Neural cell (in vitro differentiated cells): ENCODE data around the gene TPH2. TPM values are rescaled to one million over a fixed set of nuclear protein-coding genes. Genes with fewer than 3 reads are reported as not detected.

Experiments used
- H2AFZ ChIP-seq: fragments of 200-600, 300-800 bp; sonication (generic), shearing (Covaris generic); 2 replicates; pipeline ENCODE4 v1.6.0; 2014; ENCODE audit warnings: low read depth, mild to moderate bottlenecking, antibody characterized with exemption, low read length, moderate library complexity
- H3F3A ChIP-seq: fragments of 200-600 bp; shearing (Covaris generic); 2 replicates; pipeline ENCODE4 v1.6.1; 2016; ENCODE audit warnings: mild to moderate bottlenecking, moderate library complexity, mixed read lengths, antibody characterized with exemption, low read length; ENCODE audit not compliant: insufficient read depth, poor library complexity, severe bottlenecking
- H3K27ac ChIP-seq: fragments of 200-600, 300-800 bp; sonication (generic), shearing (Covaris generic); 2 replicates; pipeline ENCODE4 v1.5.1; 2014; ENCODE audit warnings: mild to moderate bottlenecking, low read length, moderate library complexity
- H3K27me3 ChIP-seq: fragments of 300-800, 200-600 bp; sonication (generic), shearing (Covaris generic); 2 replicates; pipeline ENCODE4 v1.6.0; 2014; ENCODE audit warnings: mild to moderate bottlenecking, low read depth, low read length, moderate library complexity; ENCODE audit not compliant: insufficient read depth
- H3K36me3 ChIP-seq: fragments of 300-800, 200-600 bp; sonication (generic), shearing (Covaris generic); 2 replicates; pipeline ENCODE4 v1.5.1; 2014; ENCODE audit warnings: mild to moderate bottlenecking, antibody characterized with exemption, low read length, moderate library complexity; ENCODE audit not compliant: insufficient read depth
- H3K4me2 ChIP-seq: fragments of 300-800, 200-600 bp; sonication (generic), shearing (Covaris generic); 2 replicates; pipeline ENCODE4 v1.6.0; 2014; ENCODE audit warnings: mild to moderate bottlenecking, low read length
- H3K4me3 ChIP-seq: fragments of 300-800, 200-600 bp; sonication (generic), shearing (Covaris generic); 2 replicates; pipeline ENCODE4 v1.5.1; 2014; ENCODE audit warnings: mild to moderate bottlenecking, low read length, moderate library complexity
- H3K79me2 ChIP-seq: fragments of 200-600 bp; shearing (Covaris generic); replicated peaks from 2 replicates; pipeline ENCODE4 v1.6.0; 2014; ENCODE audit warnings: mild to moderate bottlenecking, low read length, moderate library complexity; ENCODE audit not compliant: insufficient read depth
- H3K9ac ChIP-seq: fragments of 300-800, 200-600 bp; sonication (generic), shearing (Covaris generic); 2 replicates; pipeline ENCODE4 v1.6.1; 2016; ENCODE audit warnings: mild to moderate bottlenecking, low read length, mixed read lengths
- H3K9me2 ChIP-seq: fragments of 200-600 bp; shearing (Covaris generic); 2 replicates; pipeline ENCODE4 v1.6.1; 2016; ENCODE audit warnings: mild to moderate bottlenecking, low read length, mixed read lengths; ENCODE audit not compliant: insufficient read depth
- H3K9me3 ChIP-seq: fragments of 200-600, 300-800 bp; sonication (generic), shearing (Covaris generic); 2 replicates; pipeline ENCODE4 v1.6.1; 2016; ENCODE audit warnings: mild to moderate bottlenecking, mixed run types, low read length, moderate library complexity, mixed read lengths
- H4K20me1 ChIP-seq: fragments of 200-600 bp; shearing (Covaris generic); 2 replicates; pipeline ENCODE4 v1.6.1; 2016; ENCODE audit warnings: mild to moderate bottlenecking, mixed run types; ENCODE audit not compliant: insufficient read depth
- EP300 ChIP-seq: fragments of 450-650 bp; conservative IDR thresholded peaks from 2 replicates; pipeline ENCODE4 v1.6.1; 2014; ENCODE audit warnings: antibody characterized with exemption, mild to moderate bottlenecking, moderate library complexity; ENCODE audit not compliant: poor library complexity, severe bottlenecking
- EZH2 ChIP-seq: fragments of 200-600, 300-800 bp; shearing (Covaris generic), sonication (generic); IDR thresholded peaks from 2 replicates; pipeline ENCODE4 v1.6.1; 2014; ENCODE audit warnings: antibody characterized with exemption, low read length, borderline replicate concordance, mild to moderate bottlenecking; ENCODE audit not compliant: insufficient read depth, poor library complexity, severe bottlenecking
- MXI1 ChIP-seq: fragments of 450-650 bp; conservative IDR thresholded peaks from 2 replicates; pipeline ENCODE4 v1.6.1; 2014; ENCODE audit warnings: antibody characterized with exemption, mild to moderate bottlenecking; ENCODE audit not compliant: poor library complexity, severe bottlenecking
- POLR2AphosphoS5 ChIP-seq: IDR thresholded peaks from 2 replicates; pipeline ENCODE4 v1.6.1; 2012
- RAD21 ChIP-seq: fragments of 450-650 bp; conservative IDR thresholded peaks from 2 replicates; pipeline ENCODE4 v1.6.1; 2014; ENCODE audit warnings: antibody characterized with exemption, mild to moderate bottlenecking, moderate library complexity
- SMC3 ChIP-seq: fragments of 450-650 bp; conservative IDR thresholded peaks from 2 replicates; pipeline ENCODE4 v1.6.1; 2014; ENCODE audit warnings: antibody characterized with exemption, mild to moderate bottlenecking, moderate library complexity; ENCODE audit not compliant: poor library complexity
- TAF1 ChIP-seq: IDR thresholded peaks from 2 replicates; pipeline ENCODE4 v1.6.1; 2012; ENCODE audit warnings: low read depth
- polyA minus RNA-seq: library from RNA; depleted of rRNA, polyadenylated mRNA; stranded (reverse); fragments of >200 nt; gene quantifications from 2 replicates; pipeline ENCODE4 v1.2.3, GENCODE V29; 2014
- polyA plus RNA-seq: library from polyadenylated mRNA; depleted of rRNA; stranded (reverse); fragments of >200 nt; gene quantifications from 2 replicates; pipeline ENCODE4 v1.2.3, GENCODE V29; 2014
- TF ChIP-seq, protein P1 (sequence below): IDR thresholded peaks from 2 replicates; pipeline ENCODE4 v1.6.1; 2012; ENCODE audit warnings: borderline replicate concordance
- TF ChIP-seq, protein P2 (sequence below): fragments of 450-650 bp; IDR thresholded peaks from 2 replicates; pipeline ENCODE4 v1.5.1; 2014; ENCODE audit warnings: antibody characterized with exemption, mild to moderate bottlenecking, moderate library complexity; ENCODE audit not compliant: poor library complexity, severe bottlenecking

The TPH2 gene
- polyA plus RNA-seq (0.12 and 0.33 TPM in 2 replicates), polyA minus RNA-seq (0.97 and 1.2 TPM in 2 replicates)

GRCh38 chr12:71938728-71939385 is at the start of gene TPH2:
TSS of gene TPH2 (plus strand) at chr12:71938845. CDS start at chr12:71938987, 142 bp downstream.
- TF ChIP-seq POLR2AphosphoS5 (no peak), RAD21 (peak; percentile 49), SMC3 (peak; percentile 57), MXI1 (no peak), EP300 (no peak), TAF1 (no peak), EZH2 (no peak)
- TF ChIP-seq, protein P1, sequence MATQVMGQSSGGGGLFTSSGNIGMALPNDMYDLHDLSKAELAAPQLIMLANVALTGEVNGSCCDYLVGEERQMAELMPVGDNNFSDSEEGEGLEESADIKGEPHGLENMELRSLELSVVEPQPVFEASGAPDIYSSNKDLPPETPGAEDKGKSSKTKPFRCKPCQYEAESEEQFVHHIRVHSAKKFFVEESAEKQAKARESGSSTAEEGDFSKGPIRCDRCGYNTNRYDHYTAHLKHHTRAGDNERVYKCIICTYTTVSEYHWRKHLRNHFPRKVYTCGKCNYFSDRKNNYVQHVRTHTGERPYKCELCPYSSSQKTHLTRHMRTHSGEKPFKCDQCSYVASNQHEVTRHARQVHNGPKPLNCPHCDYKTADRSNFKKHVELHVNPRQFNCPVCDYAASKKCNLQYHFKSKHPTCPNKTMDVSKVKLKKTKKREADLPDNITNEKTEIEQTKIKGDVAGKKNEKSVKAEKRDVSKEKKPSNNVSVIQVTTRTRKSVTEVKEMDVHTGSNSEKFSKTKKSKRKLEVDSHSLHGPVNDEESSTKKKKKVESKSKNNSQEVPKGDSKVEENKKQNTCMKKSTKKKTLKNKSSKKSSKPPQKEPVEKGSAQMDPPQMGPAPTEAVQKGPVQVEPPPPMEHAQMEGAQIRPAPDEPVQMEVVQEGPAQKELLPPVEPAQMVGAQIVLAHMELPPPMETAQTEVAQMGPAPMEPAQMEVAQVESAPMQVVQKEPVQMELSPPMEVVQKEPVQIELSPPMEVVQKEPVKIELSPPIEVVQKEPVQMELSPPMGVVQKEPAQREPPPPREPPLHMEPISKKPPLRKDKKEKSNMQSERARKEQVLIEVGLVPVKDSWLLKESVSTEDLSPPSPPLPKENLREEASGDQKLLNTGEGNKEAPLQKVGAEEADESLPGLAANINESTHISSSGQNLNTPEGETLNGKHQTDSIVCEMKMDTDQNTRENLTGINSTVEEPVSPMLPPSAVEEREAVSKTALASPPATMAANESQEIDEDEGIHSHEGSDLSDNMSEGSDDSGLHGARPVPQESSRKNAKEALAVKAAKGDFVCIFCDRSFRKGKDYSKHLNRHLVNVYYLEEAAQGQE = peak; percentile 96
- TF ChIP-seq, protein P2, sequence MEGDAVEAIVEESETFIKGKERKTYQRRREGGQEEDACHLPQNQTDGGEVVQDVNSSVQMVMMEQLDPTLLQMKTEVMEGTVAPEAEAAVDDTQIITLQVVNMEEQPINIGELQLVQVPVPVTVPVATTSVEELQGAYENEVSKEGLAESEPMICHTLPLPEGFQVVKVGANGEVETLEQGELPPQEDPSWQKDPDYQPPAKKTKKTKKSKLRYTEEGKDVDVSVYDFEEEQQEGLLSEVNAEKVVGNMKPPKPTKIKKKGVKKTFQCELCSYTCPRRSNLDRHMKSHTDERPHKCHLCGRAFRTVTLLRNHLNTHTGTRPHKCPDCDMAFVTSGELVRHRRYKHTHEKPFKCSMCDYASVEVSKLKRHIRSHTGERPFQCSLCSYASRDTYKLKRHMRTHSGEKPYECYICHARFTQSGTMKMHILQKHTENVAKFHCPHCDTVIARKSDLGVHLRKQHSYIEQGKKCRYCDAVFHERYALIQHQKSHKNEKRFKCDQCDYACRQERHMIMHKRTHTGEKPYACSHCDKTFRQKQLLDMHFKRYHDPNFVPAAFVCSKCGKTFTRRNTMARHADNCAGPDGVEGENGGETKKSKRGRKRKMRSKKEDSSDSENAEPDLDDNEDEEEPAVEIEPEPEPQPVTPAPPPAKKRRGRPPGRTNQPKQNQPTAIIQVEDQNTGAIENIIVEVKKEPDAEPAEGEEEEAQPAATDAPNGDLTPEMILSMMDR = peak; percentile 63
- Histone ChIP-seq H4K20me1 (no peaks in the 10 kb centered on the region), H3K9ac (peak within 1 kb of the TSS; percentile 30), H3K9me3 (no peaks in the 10 kb centered on the region), H3K9me2 (no peaks in the 10 kb centered on the region), H3K4me3 (peak within 1 kb of the TSS; percentile 39), H3K27me3 (no peaks in the 10 kb centered on the region), H3K27ac (peak within 1 kb of the TSS; percentile 87), H3K79me2 (no peaks in the 10 kb centered on the region), H3F3A (no peaks in the 10 kb centered on the region), H3K4me2 (peak within 1 kb of the TSS; percentile 63), H2AFZ (no peak within 1 kb of the TSS), H3K36me3 (no peaks in the 10 kb centered on the region)

GRCh38 chr12:71890475-71890874 is 48.2 kb upstream of the TPH2 start:
- Histone ChIP-seq H3K9me3 (no peaks in the 10 kb centered on the region), H3K27me3 (no peaks in the 10 kb centered on the region), H3K9ac (no peak overlapping the region), H3K36me3 (no peaks in the 10 kb centered on the region), H3K79me2 (no peaks in the 10 kb centered on the region), H4K20me1 (no peaks in the 10 kb centered on the region), H3K4me2 (no peak overlapping the region), H3K4me3 (no peak overlapping the region), H2AFZ (no peak overlapping the region), H3F3A (no peaks in the 10 kb centered on the region), H3K9me2 (no peaks in the 10 kb centered on the region), H3K27ac (no peak overlapping the region)
- TF ChIP-seq MXI1 (no peak), SMC3 (no peak), EP300 (no peak), EZH2 (no peak), POLR2AphosphoS5 (no peak), TAF1 (no peak), RAD21 (no peak)
- TF ChIP-seq, protein P2 = no peak
- TF ChIP-seq, protein P1 = no peak
